HepG2 (cell line): ENCODE results near the gene ZBTB2. TPM values are rescaled to one million over a fixed set of nuclear protein-coding genes. Genes with fewer than 3 reads are reported as not detected.

Source experiments
- CAMTA2 ChIP-seq: sonication (generic); formaldehyde crosslinking; IDR thresholded peaks from 2 replicates; pipeline ENCODE4 v1.4.0; 2020; ENCODE audit warnings: mild to moderate bottlenecking, missing genetic modification reagents, borderline replicate concordance
- CC2D1A ChIP-seq: sonication (generic); formaldehyde crosslinking; IDR thresholded peaks from 2 replicates; pipeline ENCODE4 v1.8.1; 2023; ENCODE audit warnings: mild to moderate bottlenecking, missing genetic modification reagents
- ELF4 ChIP-seq: sonication (generic); formaldehyde crosslinking; IDR thresholded peaks from 2 replicates; pipeline ENCODE4 v1.5.0; 2020; ENCODE audit warnings: missing genetic modification reagents, mild to moderate bottlenecking, moderate library complexity, borderline replicate concordance
- ERF ChIP-seq: IDR thresholded peaks from 2 replicates; pipeline ENCODE4 v1.6.1; 2018; ENCODE audit warnings: missing biosample characterization, missing genetic modification reagents
- NFRKB ChIP-seq: fragments of 450-650 bp; IDR thresholded peaks from 2 replicates; pipeline ENCODE4 v1.6.1; 2017
- RAD51 ChIP-seq: fragments of 450-650 bp; IDR thresholded peaks from 2 replicates; pipeline ENCODE4 v1.6.1; 2016; ENCODE audit warnings: borderline replicate concordance
- RARG ChIP-seq: sonication (generic); formaldehyde crosslinking; IDR thresholded peaks from 2 replicates; pipeline ENCODE4 v1.4.0; 2020; ENCODE audit warnings: low read depth, mild to moderate bottlenecking, missing genetic modification reagents
- RORA ChIP-seq: sonication (generic); formaldehyde crosslinking; IDR thresholded peaks from 2 replicates; pipeline ENCODE4 v1.5.0; 2020; ENCODE audit warnings: mild to moderate bottlenecking, missing genetic modification reagents, moderate library complexity
- SP140L ChIP-seq: sonication (generic); formaldehyde crosslinking; IDR thresholded peaks from 2 replicates; pipeline ENCODE4 v1.4.0; 2020; ENCODE audit warnings: missing genetic modification reagents, borderline replicate concordance
- TFDP1 ChIP-seq: IDR thresholded peaks from 2 replicates; pipeline ENCODE4 v1.6.1; 2016; ENCODE audit warnings: missing compliant biosample characterization, missing genetic modification reagents, borderline replicate concordance
- ZNF207 ChIP-seq: fragments of 450-650 bp; IDR thresholded peaks from 2 replicates; pipeline ENCODE4 v1.6.1; 2016; ENCODE audit warnings: antibody characterized with exemption, borderline replicate concordance
- ZNF326 ChIP-seq: sonication (generic); formaldehyde crosslinking; IDR thresholded peaks from 2 replicates; pipeline ENCODE4 v1.4.0; 2020; ENCODE audit warnings: missing genetic modification reagents, borderline replicate concordance
- ZNF543 ChIP-seq: sonication (generic); formaldehyde crosslinking; IDR thresholded peaks from 2 replicates; pipeline ENCODE4 v1.4.0; 2020; ENCODE audit warnings: mild to moderate bottlenecking, missing genetic modification reagents
- ZNF598 ChIP-seq: sonication (generic); formaldehyde crosslinking; IDR thresholded peaks from 2 replicates; pipeline ENCODE4 v1.5.1; 2020; ENCODE audit warnings: mild to moderate bottlenecking, missing genetic modification reagents, borderline replicate concordance
- ZNF619 ChIP-seq: sonication (generic); formaldehyde crosslinking; IDR thresholded peaks from 2 replicates; pipeline ENCODE4 v1.4.0; 2020; ENCODE audit warnings: mild to moderate bottlenecking, missing genetic modification reagents
- ZNF816 ChIP-seq: sonication (generic); formaldehyde crosslinking; IDR thresholded peaks from 2 replicates; pipeline ENCODE4 v1.8.0; 2022; ENCODE audit warnings: missing genetic modification reagents, mild to moderate bottlenecking, borderline replicate concordance
- ZNF839 ChIP-seq: sonication (generic); formaldehyde crosslinking; IDR thresholded peaks from 2 replicates; pipeline ENCODE4 v1.4.0; 2020; ENCODE audit warnings: missing genetic modification reagents, mild to moderate bottlenecking, borderline replicate concordance
- polyA plus RNA-seq, 8 experiments: library from polyadenylated mRNA; depleted of rRNA in 3 of 8; stranded (reverse) in 7 of 8; unstranded in 1 of 8; fragments of >200 nt; fragmentation: Illumina TruSeq in 4 of 8; extraction: Trizol in 4 of 8; gene quantifications; 2 replicates each; pipeline versions ENCODE4 v1.2.1 to v1.2.3, GENCODE V29; 2011 to 2016; ENCODE audit warnings: low read depth in 4 of 8, missing spikeins in 1 of 8, mixed read lengths in 1 of 8; ENCODE audit not compliant: insufficient read depth in 1 of 8
- total RNA-seq, 5 experiments: library from RNA; depleted of rRNA; stranded (reverse); fragments of >200 nt; fragmentation: Illumina TruSeq; extraction: Trizol; gene quantifications; 2 replicates each; pipeline ENCODE4 v1.2.3, GENCODE V29; 2016; ENCODE audit warnings: low read depth in 1 of 5
- TF ChIP-seq, protein P1 (sequence below): sonication (generic); formaldehyde crosslinking; IDR thresholded peaks from 2 replicates; pipeline ENCODE4 v1.8.0; 2022; ENCODE audit warnings: mild to moderate bottlenecking, missing genetic modification reagents, moderate library complexity
- TF ChIP-seq, protein P2 (sequence below): sonication (generic); formaldehyde crosslinking; IDR thresholded peaks from 2 replicates; pipeline ENCODE4 v1.4.0; 2020; ENCODE audit warnings: mild to moderate bottlenecking, low read depth, missing genetic modification reagents
- TF ChIP-seq, protein P3 (sequence below): sonication (generic); formaldehyde crosslinking; IDR thresholded peaks from 2 replicates; pipeline ENCODE4 v1.4.0; 2020; ENCODE audit warnings: missing genetic modification reagents
- TF ChIP-seq, protein P4 (sequence below): sonication (generic); formaldehyde crosslinking; IDR thresholded peaks from 2 replicates; pipeline ENCODE4 v1.5.1; 2020; ENCODE audit warnings: mild to moderate bottlenecking, missing genetic modification reagents, borderline replicate concordance

ZBTB2 gene
- total and polyA plus RNA-seq, 2 of the 13 experiments (the other 11 are each of a cell fraction or from before 2014, with no cell fraction given) = 15.4 to 22.8 TPM

GRCh38 chr6:151390276-151390850 is 996 bp downstream of the ZBTB2 start (continued):
- TF ChIP-seq RARG (CRISPR knock-in tag) = no peak
- no peak for TF ChIP-seq ZNF839 (CRISPR knock-in tag)
- no peak for TF ChIP-seq RORA (CRISPR knock-in tag)
- TF ChIP-seq, protein P1, sequence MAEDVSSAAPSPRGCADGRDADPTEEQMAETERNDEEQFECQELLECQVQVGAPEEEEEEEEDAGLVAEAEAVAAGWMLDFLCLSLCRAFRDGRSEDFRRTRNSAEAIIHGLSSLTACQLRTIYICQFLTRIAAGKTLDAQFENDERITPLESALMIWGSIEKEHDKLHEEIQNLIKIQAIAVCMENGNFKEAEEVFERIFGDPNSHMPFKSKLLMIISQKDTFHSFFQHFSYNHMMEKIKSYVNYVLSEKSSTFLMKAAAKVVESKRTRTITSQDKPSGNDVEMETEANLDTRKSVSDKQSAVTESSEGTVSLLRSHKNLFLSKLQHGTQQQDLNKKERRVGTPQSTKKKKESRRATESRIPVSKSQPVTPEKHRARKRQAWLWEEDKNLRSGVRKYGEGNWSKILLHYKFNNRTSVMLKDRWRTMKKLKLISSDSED (CRISPR knock-in tag) = no peak
- TF ChIP-seq CAMTA2 = no peak; the same call in 1 of the 2 replicates
- TF ChIP-seq ZNF326 = no peak
- no peak for TF ChIP-seq ELF4 (CRISPR knock-in tag)
- no peak; the same call in 1 of the 2 replicates for TF ChIP-seq ZNF816 (CRISPR knock-in tag)
- no peak for TF ChIP-seq ZNF619 (CRISPR knock-in tag)
- TF ChIP-seq SP140L = 0 out of 2 replicates have a peak, but pooled peaks have one; percentile 22
- TF ChIP-seq TFDP1 (CRISPR knock-in tag) = peak; percentile 80; the same call in 1 of the 2 replicates
- no peak for TF ChIP-seq NFRKB
- TF ChIP-seq, protein P2, sequence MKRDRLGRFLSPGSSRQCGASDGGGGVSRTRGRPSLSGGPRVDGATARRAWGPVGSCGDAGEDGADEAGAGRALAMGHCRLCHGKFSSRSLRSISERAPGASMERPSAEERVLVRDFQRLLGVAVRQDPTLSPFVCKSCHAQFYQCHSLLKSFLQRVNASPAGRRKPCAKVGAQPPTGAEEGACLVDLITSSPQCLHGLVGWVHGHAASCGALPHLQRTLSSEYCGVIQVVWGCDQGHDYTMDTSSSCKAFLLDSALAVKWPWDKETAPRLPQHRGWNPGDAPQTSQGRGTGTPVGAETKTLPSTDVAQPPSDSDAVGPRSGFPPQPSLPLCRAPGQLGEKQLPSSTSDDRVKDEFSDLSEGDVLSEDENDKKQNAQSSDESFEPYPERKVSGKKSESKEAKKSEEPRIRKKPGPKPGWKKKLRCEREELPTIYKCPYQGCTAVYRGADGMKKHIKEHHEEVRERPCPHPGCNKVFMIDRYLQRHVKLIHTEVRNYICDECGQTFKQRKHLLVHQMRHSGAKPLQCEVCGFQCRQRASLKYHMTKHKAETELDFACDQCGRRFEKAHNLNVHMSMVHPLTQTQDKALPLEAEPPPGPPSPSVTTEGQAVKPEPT (CRISPR knock-in tag) = no peak; the same call in 1 of the 2 replicates
- TF ChIP-seq ZNF207 = no peak
- no peak for TF ChIP-seq ZNF543 (CRISPR knock-in tag)
- TF ChIP-seq, protein P3, sequence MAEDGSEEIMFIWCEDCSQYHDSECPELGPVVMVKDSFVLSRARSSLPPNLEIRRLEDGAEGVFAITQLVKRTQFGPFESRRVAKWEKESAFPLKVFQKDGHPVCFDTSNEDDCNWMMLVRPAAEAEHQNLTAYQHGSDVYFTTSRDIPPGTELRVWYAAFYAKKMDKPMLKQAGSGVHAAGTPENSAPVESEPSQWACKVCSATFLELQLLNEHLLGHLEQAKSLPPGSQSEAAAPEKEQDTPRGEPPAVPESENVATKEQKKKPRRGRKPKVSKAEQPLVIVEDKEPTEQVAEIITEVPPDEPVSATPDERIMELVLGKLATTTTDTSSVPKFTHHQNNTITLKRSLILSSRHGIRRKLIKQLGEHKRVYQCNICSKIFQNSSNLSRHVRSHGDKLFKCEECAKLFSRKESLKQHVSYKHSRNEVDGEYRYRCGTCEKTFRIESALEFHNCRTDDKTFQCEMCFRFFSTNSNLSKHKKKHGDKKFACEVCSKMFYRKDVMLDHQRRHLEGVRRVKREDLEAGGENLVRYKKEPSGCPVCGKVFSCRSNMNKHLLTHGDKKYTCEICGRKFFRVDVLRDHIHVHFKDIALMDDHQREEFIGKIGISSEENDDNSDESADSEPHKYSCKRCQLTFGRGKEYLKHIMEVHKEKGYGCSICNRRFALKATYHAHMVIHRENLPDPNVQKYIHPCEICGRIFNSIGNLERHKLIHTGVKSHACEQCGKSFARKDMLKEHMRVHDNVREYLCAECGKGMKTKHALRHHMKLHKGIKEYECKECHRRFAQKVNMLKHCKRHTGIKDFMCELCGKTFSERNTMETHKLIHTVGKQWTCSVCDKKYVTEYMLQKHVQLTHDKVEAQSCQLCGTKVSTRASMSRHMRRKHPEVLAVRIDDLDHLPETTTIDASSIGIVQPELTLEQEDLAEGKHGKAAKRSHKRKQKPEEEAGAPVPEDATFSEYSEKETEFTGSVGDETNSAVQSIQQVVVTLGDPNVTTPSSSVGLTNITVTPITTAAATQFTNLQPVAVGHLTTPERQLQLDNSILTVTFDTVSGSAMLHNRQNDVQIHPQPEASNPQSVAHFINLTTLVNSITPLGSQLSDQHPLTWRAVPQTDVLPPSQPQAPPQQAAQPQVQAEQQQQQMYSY (CRISPR knock-in tag) = peak; percentile 43; the same call in 1 of the 2 replicates
- no peak for TF ChIP-seq RAD51
- TF ChIP-seq ZNF598 (CRISPR knock-in tag) = no peak
- no peak for TF ChIP-seq CC2D1A
- TF ChIP-seq, protein P4, sequence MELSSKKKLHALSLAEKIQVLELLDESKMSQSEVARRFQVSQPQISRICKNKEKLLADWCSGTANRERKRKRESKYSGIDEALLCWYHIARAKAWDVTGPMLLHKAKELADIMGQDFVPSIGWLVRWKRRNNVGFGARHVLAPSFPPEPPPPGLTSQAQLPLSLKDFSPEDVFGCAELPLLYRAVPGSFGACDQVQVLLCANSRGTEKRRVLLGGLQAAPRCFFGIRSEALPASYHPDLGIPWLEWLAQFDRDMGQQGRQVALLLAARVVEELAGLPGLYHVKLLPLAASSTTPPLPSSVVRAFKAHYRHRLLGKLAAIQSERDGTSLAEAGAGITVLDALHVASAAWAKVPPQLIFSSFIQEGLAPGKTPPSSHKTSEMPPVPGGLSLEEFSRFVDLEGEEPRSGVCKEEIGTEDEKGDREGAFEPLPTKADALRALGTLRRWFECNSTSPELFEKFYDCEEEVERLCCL (CRISPR knock-in tag) = no peak
- peak; percentile 90 for TF ChIP-seq ERF (CRISPR knock-in tag)
